Suprapubic skin (tissue), 4 donors: Measurements from ENCODE around the gene TM9SF2.

Source experiments
- CTCF ChIP-seq, 2 donors: fragments of 200-600 bp in 1 of 2; fragments of 450-650 bp in 1 of 2; sonication (generic) in 1 of 2; IDR thresholded peaks; one replicate each; pipeline ENCODE4 v1.5.1; 2016 to 2019; ENCODE audit warnings: antibody characterized with exemption in 2 of 2, mild to moderate bottlenecking in 1 of 2, moderate library complexity in 1 of 2
- EP300 ChIP-seq: sonication (generic); formaldehyde crosslinking; IDR thresholded peaks from one replicate; pipeline ENCODE4 v1.6.1; 2017; ENCODE audit warnings: antibody characterized with exemption
- POLR2A ChIP-seq, 2 donors: fragments of 450-650 bp; IDR thresholded peaks; one replicate each; pipeline ENCODE4 v1.6.1; 2017; ENCODE audit warnings: antibody characterized with exemption in 2 of 2, mild to moderate bottlenecking in 2 of 2, moderate library complexity in 2 of 2
- POLR2AphosphoS5 ChIP-seq, 3 donors: sonication (generic); formaldehyde crosslinking; IDR thresholded peaks; one replicate each; pipeline ENCODE4 v1.6.1; 2017; ENCODE audit warnings: antibody characterized with exemption in 3 of 3

DNA sequence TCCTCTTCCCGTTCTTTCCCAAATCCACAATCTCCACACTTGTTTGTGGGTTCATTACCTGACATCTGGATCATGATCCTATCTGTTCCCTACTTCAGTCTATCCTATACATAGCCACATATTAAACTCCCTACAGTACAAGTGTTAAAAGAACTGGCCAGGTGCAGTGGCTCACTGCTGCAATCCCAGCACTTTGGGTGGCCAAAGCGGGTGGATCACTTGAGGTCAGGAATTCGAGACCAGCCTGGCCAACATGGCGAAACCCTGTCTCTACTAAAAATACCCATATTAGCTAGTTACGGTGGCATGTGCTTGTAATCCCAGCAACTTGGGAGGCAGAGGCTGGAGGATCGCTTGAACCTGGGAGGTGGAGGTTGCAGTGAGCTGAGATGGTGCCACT lies 88.3 kb downstream of the TM9SF2 start:
- TF ChIP-seq CTCF (IDR thresholded peaks at IDR 0.05) (no peak), EP300 (no peak), POLR2A (IDR thresholded peaks at IDR 0.05) (no peak), POLR2AphosphoS5 (IDR thresholded peaks at IDR 0.05) (no peak)
